ENCODE measurements around the gene CAMK2N1. TPM values are rescaled to one million over a fixed set of nuclear protein-coding genes. Genes with fewer than 3 reads are reported as not detected.

CAMK2N1 gene
- total and polyA plus RNA-seq, 2 of the 13 experiments (the other 11 are each of a cell fraction or from before 2014, with no cell fraction given), result 38.0 to 38.6 TPM

DNA sequence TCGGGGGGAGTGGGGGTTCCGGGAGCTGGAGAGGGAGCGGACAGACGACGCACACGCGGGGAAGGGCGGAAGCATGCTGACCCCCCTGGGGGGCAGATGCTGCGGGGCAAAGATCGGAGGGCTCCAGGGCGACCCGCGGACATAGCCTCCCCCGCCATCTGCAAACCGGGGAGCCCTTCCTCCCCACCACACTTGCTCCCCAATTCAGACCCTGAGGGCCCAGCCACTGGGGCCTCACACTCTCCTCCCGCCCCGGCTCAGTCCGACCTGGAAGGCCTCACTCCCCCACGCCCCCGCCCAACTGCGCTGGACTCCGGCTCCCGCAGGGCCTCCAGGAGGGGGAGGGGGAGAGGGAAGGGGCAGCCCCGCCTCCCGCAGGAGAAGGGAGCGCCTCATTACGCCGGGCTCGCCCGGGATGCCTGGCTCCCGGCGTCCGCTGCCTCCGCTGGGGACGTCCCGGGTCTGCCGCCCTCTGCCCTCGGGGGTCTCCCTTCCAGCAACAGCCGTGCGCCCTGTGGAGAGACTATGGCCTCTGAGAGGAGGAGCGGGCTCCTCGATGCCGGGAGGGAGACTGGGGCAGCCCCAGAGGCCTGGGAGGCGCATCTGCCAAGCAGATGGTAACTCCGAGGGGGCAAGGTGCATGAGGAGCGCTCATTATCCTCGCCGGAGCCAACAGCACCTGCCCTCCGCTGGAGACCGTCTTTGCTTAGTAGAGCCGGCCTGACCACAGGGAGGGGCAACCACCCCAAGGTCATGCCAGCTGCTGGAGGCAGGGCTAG, 636 bp upstream of the CAMK2N1 start (continued):
- TF ChIP-seq, protein P1, sequence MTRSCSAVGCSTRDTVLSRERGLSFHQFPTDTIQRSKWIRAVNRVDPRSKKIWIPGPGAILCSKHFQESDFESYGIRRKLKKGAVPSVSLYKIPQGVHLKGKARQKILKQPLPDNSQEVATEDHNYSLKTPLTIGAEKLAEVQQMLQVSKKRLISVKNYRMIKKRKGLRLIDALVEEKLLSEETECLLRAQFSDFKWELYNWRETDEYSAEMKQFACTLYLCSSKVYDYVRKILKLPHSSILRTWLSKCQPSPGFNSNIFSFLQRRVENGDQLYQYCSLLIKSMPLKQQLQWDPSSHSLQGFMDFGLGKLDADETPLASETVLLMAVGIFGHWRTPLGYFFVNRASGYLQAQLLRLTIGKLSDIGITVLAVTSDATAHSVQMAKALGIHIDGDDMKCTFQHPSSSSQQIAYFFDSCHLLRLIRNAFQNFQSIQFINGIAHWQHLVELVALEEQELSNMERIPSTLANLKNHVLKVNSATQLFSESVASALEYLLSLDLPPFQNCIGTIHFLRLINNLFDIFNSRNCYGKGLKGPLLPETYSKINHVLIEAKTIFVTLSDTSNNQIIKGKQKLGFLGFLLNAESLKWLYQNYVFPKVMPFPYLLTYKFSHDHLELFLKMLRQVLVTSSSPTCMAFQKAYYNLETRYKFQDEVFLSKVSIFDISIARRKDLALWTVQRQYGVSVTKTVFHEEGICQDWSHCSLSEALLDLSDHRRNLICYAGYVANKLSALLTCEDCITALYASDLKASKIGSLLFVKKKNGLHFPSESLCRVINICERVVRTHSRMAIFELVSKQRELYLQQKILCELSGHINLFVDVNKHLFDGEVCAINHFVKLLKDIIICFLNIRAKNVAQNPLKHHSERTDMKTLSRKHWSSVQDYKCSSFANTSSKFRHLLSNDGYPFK (CRISPR knock-in tag; IDR thresholded peaks at IDR 0.05; ENCODE audit: borderline replicate concordance), result peak; percentile 69; the same call in 1 of the 2 replicates
- TF ChIP-seq EHMT2 (IDR thresholded peaks at IDR 0.05; ENCODE audit: borderline replicate concordance, low read depth, low read length), result no peak
- TF ChIP-seq EEA1 (CRISPR knock-in tag; IDR thresholded peaks at IDR 0.05; ENCODE audit: borderline replicate concordance), result no peak
- TF ChIP-seq ZNF724P (CRISPR knock-in tag; IDR thresholded peaks at IDR 0.05; ENCODE audit: borderline replicate concordance), result no peak
- TF ChIP-seq, protein P2, sequence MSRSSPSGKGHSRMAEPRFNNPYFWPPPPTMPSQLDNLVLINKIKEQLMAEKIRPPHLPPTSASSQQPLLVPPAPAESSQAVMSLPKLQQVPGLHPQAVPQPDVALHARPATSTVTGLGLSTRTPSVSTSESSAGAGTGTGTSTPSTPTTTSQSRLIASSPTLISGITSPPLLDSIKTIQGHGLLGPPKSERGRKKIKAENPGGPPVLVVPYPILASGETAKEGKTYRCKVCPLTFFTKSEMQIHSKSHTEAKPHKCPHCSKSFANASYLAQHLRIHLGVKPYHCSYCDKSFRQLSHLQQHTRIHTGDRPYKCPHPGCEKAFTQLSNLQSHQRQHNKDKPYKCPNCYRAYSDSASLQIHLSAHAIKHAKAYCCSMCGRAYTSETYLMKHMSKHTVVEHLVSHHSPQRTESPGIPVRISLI (CRISPR knock-in tag; IDR thresholded peaks at IDR 0.05; ENCODE audit: borderline replicate concordance), result no peak
- TF ChIP-seq ZKSCAN1 (IDR thresholded peaks at IDR 0.05; ENCODE audit: low read length), result no peak
- peak; percentile 57; the same call in 1 of the 2 replicates for TF ChIP-seq HNF4G (IDR thresholded peaks at IDR 0.05; ENCODE audit: borderline replicate concordance, low read depth, low read length)
- peak; percentile 61; the same call in 1 of the 2 replicates for TF ChIP-seq HNF4G (CRISPR knock-in tag; IDR thresholded peaks at IDR 0.05; ENCODE audit: borderline replicate concordance, low read depth)
- no peak for TF ChIP-seq ZNF44 (CRISPR knock-in tag; IDR thresholded peaks at IDR 0.05)
- 0 out of 2 replicates have a peak, but pooled peaks have one; percentile 50 for TF ChIP-seq ZNF225 (CRISPR knock-in tag; IDR thresholded peaks at IDR 0.05)
- TF ChIP-seq ZNF224 (CRISPR knock-in tag; IDR thresholded peaks at IDR 0.05), result no peak
- no peak for TF ChIP-seq U2AF1 (optimal IDR thresholded peaks at IDR 0.05; ENCODE audit: low read depth, low read length)
- TF ChIP-seq, protein P3, sequence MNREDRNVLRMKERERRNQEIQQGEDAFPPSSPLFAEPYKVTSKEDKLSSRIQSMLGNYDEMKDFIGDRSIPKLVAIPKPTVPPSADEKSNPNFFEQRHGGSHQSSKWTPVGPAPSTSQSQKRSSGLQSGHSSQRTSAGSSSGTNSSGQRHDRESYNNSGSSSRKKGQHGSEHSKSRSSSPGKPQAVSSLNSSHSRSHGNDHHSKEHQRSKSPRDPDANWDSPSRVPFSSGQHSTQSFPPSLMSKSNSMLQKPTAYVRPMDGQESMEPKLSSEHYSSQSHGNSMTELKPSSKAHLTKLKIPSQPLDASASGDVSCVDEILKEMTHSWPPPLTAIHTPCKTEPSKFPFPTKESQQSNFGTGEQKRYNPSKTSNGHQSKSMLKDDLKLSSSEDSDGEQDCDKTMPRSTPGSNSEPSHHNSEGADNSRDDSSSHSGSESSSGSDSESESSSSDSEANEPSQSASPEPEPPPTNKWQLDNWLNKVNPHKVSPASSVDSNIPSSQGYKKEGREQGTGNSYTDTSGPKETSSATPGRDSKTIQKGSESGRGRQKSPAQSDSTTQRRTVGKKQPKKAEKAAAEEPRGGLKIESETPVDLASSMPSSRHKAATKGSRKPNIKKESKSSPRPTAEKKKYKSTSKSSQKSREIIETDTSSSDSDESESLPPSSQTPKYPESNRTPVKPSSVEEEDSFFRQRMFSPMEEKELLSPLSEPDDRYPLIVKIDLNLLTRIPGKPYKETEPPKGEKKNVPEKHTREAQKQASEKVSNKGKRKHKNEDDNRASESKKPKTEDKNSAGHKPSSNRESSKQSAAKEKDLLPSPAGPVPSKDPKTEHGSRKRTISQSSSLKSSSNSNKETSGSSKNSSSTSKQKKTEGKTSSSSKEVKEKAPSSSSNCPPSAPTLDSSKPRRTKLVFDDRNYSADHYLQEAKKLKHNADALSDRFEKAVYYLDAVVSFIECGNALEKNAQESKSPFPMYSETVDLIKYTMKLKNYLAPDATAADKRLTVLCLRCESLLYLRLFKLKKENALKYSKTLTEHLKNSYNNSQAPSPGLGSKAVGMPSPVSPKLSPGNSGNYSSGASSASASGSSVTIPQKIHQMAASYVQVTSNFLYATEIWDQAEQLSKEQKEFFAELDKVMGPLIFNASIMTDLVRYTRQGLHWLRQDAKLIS (CRISPR knock-in tag; IDR thresholded peaks at IDR 0.05), result no peak
- TF ChIP-seq, protein P4, sequence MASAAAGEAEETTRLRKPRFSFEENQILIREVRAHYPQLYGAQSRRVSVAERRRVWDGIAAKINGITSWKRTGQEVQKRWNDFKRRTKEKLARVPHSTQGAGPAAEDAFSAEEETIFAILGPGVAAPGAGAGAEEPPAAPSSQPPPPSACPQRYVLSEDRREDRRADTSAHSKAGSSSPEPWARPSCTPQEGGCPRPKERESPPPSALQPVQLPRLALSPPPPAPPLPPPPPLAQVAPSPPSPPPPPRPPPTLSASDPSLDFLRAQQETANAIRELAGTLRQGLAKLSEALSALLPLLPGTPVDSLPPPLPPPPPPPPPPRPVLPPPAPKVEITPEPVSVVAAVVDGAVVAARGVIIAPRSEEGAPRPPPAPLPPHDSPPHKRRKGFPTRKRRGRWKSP (CRISPR knock-in tag; IDR thresholded peaks at IDR 0.05), result peak; percentile 95
- TF ChIP-seq ARNTL (CRISPR knock-in tag; IDR thresholded peaks at IDR 0.05), result 0 out of 2 replicates have a peak, but pooled peaks have one; percentile 17
- TF ChIP-seq ZNF614 (CRISPR knock-in tag; IDR thresholded peaks at IDR 0.05; ENCODE audit: borderline replicate concordance), result peak; percentile 16; the same call in 1 of the 2 replicates
- TF ChIP-seq ISX (CRISPR knock-in tag; conservative IDR thresholded peaks at IDR 0.05), result no peak
- no peak for TF ChIP-seq SUZ12 (IDR thresholded peaks at IDR 0.05; ENCODE audit: low read depth, low read length)
